Measurements from ENCODE around the gene FES. TPM values are rescaled to one million over a fixed set of nuclear protein-coding genes. Genes with fewer than 3 reads are reported as not detected.

The FES gene
- polyA plus RNA-seq, 3 donors, result 140 to 260 (median 157) TPM

DNA sequence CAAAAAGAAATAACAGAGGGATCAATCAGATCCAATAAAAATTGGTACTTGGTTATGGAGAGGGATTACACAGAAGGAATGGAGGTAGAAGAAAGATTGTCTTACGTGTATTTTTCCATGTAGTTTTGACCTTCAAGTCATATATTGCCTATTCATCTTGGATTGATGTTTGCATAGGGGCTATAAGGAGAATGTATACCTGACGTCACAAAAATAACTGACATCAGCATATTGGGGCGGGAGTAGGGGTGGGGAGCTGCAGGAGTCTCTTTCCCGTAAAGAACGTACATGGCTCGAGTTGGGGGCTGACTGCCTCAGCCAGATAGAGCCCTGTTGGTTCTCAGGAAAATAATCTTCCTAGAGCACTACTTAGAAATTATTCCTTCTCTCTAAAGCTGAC lies 21.8 kb upstream of the FES start:
- intact Hi-C loops (cut with micrococcal nuclease), result loop anchor here in 1 of 2 donors (10.0 kb wide), 1 partner anchor 298 kb away; no protein-coding TSS in a partner anchor
- peaks cover 62% of the 10 kb centered on the region for H3K4me1 Mint-ChIP-seq

DNA sequence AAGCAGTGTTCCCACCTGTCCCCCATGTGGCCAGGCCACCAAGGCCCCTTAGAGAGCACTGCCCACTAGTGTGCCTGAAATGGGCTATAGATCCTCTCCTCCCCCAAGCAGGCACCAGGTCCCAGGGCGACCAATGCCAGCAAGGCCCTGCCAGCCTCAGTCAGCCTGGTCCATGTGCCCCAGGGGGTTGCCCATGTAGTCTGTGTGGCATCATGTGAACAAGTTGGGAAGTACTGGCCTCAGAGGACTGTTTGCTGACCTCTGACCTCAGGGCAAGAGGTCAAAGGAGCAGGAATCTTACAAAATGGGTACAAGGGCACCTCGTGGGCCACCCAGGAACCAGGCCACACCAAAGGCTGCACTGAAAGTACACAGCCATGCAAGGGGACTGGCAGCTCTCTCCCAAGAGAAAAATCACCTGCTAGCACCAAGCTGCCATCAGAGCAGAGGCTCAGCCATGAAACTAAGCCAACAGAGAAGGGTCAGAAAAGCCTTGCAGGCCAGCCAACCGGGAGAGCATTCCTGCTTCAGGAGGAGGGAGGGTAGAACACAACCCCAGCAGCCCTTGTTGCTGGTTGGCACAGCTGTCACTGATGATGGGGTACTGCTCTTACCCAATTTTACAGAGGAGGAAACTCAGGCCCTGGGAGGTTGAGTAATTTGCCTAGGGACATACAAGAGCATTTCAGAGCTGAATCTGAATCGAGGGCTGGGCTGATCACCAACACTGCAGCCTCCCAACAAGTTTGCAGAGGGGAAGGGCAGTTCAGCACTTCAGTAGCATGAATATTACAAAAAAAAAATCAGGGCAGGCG lies 21.1 kb upstream of the FES start:
- H3K36me3 ChIP-seq (replicated peaks in 1 of 2; ENCODE audit: control insufficient read depth in 1 of 2, insufficient read depth in 2 of 2, low read length in 2 of 2), result no peaks in the 10 kb centered on the region
- Mint-ChIP-seq H3K36me3 (peaks cover 3% of the 10 kb centered on the region in 2 donors), H3K27me3 (ENCODE audit: low read depth in 3 of 3) (no peaks in the 10 kb centered on the region), H3K27ac (peak overlapping the region; percentile 95 to 98 (median 96)), H3K4me1 (peaks cover 66% of the 10 kb centered on the region), H3K9me3 (peaks cover 0 to 2% (median 0%) of the 10 kb centered on the region in 7 donors), H3K4me3 (peak overlapping the region; percentile 57 to 79)
- H2AFZ ChIP-seq (ENCODE audit: insufficient read depth, low read depth, low read length, poor library complexity, severe bottlenecking), result peak overlapping the region; percentile 43
- peak; percentile 86 to 91 (median 91) for DNase-seq
- peak overlapping the region; percentile 87 to 88 for H3K27ac ChIP-seq (ENCODE audit: low read depth in 1 of 2, low read length in 2 of 2)
- peak overlapping the region in 1 of 3 experiments; percentile 11 for H3K4me3 ChIP-seq (replicated peaks in 1 of 3; ENCODE audit: low read depth in 2 of 3, low read length in 3 of 3)
- H3K9ac ChIP-seq (ENCODE audit: insufficient read depth, low read length, poor library complexity, severe bottlenecking), result peak overlapping the region; percentile 34
- H3K9me3 ChIP-seq (replicated peaks in 1 of 2; ENCODE audit: control insufficient read depth in 1 of 2, insufficient read depth in 1 of 2, low read length in 2 of 2), result no peaks in the 10 kb centered on the region
- no peaks in the 10 kb centered on the region for H4K20me1 ChIP-seq (ENCODE audit: insufficient read depth, low read length)
- 5% methylated on average over 3 of the region's 5 CpGs for WGBS (ENCODE audit: insufficient coverage)
- intact Hi-C loops (cut with micrococcal nuclease), result loop anchor here in 1 of 2 donors (10.0 kb wide), 1 partner anchor 298 kb away; no protein-coding TSS in a partner anchor
- H3K4me1 ChIP-seq (ENCODE audit: control insufficient read depth in 1 of 2, insufficient read depth in 2 of 2, low read length in 2 of 2), result peaks cover 66 to 86% of the 10 kb centered on the region in 2 donors
- no peaks in the 10 kb centered on the region for H3K79me2 ChIP-seq (ENCODE audit: insufficient read depth, low read length)
- H3K27me3 ChIP-seq (ENCODE audit: control insufficient read depth in 2 of 2, insufficient read depth in 2 of 2, low read length in 2 of 2), result no peaks in the 10 kb centered on the region
- H3K4me2 ChIP-seq (replicated peaks; ENCODE audit: extremely low read depth, low read length, poor library complexity, severe bottlenecking), result peak overlapping the region; percentile 35
- TF ChIP-seq, protein P1, sequence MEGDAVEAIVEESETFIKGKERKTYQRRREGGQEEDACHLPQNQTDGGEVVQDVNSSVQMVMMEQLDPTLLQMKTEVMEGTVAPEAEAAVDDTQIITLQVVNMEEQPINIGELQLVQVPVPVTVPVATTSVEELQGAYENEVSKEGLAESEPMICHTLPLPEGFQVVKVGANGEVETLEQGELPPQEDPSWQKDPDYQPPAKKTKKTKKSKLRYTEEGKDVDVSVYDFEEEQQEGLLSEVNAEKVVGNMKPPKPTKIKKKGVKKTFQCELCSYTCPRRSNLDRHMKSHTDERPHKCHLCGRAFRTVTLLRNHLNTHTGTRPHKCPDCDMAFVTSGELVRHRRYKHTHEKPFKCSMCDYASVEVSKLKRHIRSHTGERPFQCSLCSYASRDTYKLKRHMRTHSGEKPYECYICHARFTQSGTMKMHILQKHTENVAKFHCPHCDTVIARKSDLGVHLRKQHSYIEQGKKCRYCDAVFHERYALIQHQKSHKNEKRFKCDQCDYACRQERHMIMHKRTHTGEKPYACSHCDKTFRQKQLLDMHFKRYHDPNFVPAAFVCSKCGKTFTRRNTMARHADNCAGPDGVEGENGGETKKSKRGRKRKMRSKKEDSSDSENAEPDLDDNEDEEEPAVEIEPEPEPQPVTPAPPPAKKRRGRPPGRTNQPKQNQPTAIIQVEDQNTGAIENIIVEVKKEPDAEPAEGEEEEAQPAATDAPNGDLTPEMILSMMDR (IDR thresholded peaks at IDR 0.05), result no peak

More for the DNA sequence above, 21.8 kb upstream of the FES start:
- no peaks in the 10 kb centered on the region for H3K27me3 ChIP-seq (ENCODE audit: control insufficient read depth in 2 of 2, insufficient read depth in 2 of 2, low read length in 2 of 2)
- H3K4me1 ChIP-seq (ENCODE audit: control insufficient read depth in 1 of 2, insufficient read depth in 2 of 2, low read length in 2 of 2), result peaks cover 63 to 79% of the 10 kb centered on the region in 2 donors
- H3K4me3 Mint-ChIP-seq, result no peak overlapping the region
- H3K4me2 ChIP-seq (replicated peaks; ENCODE audit: extremely low read depth, low read length, poor library complexity, severe bottlenecking), result no peak overlapping the region
- no peaks in the 10 kb centered on the region for H4K20me1 ChIP-seq (ENCODE audit: insufficient read depth, low read length)
- no peaks in the 10 kb centered on the region for H3K79me2 ChIP-seq (ENCODE audit: insufficient read depth, low read length)
- TF ChIP-seq, protein P1 (IDR thresholded peaks at IDR 0.05), result no peak
- no peak overlapping the region for H3K9ac ChIP-seq (ENCODE audit: insufficient read depth, low read length, poor library complexity, severe bottlenecking)
- H2AFZ ChIP-seq (ENCODE audit: insufficient read depth, low read depth, low read length, poor library complexity, severe bottlenecking), result peak overlapping the region; percentile 43
- peaks cover 0 to 3% (median 0%) of the 10 kb centered on the region in 7 donors for H3K9me3 Mint-ChIP-seq
- H3K9me3 ChIP-seq (replicated peaks in 1 of 2; ENCODE audit: control insufficient read depth in 1 of 2, insufficient read depth in 1 of 2, low read length in 2 of 2), result no peaks in the 10 kb centered on the region
- H3K27ac ChIP-seq (ENCODE audit: low read depth in 1 of 2, low read length in 2 of 2), result peak overlapping the region; percentile 87 to 88
- no CpG with 5 or more reads among the region's 6 CpGs for WGBS (ENCODE audit: insufficient coverage)
- H3K27ac Mint-ChIP-seq, result peak overlapping the region; percentile 95 to 98 (median 96)
- no peaks in the 10 kb centered on the region for H3K36me3 ChIP-seq (replicated peaks in 1 of 2; ENCODE audit: control insufficient read depth in 1 of 2, insufficient read depth in 2 of 2, low read length in 2 of 2)
- H3K4me3 ChIP-seq (replicated peaks in 1 of 3; ENCODE audit: low read depth in 2 of 3, low read length in 3 of 3), result no peak overlapping the region
- DNase-seq, result no peak
- H3K36me3 Mint-ChIP-seq, result peaks cover 3% of the 10 kb centered on the region in 2 donors
- H3K27me3 Mint-ChIP-seq (ENCODE audit: low read depth in 3 of 3), result no peaks in the 10 kb centered on the region
